Renal cortical epithelial cell (primary cell): ENCODE measurements around the gene POLE. TPM values are rescaled to one million over a fixed set of nuclear protein-coding genes. Genes with fewer than 3 reads are reported as not detected.

ENCODE experiments used
- DNase-seq: peaks from one replicate; pipeline ENCODE4 v3.0.0-alpha.2; 2011; ENCODE audit warnings: low read depth
- total RNA-seq: library from RNA; depleted of rRNA; stranded (reverse); fragments of >200 nt; gene quantifications from 2 replicates; pipeline ENCODE4 v1.2.3, GENCODE V29; 2014

The POLE gene
- total RNA-seq, 1 donor from 2014 or later, result 13.3 TPM

DNA sequence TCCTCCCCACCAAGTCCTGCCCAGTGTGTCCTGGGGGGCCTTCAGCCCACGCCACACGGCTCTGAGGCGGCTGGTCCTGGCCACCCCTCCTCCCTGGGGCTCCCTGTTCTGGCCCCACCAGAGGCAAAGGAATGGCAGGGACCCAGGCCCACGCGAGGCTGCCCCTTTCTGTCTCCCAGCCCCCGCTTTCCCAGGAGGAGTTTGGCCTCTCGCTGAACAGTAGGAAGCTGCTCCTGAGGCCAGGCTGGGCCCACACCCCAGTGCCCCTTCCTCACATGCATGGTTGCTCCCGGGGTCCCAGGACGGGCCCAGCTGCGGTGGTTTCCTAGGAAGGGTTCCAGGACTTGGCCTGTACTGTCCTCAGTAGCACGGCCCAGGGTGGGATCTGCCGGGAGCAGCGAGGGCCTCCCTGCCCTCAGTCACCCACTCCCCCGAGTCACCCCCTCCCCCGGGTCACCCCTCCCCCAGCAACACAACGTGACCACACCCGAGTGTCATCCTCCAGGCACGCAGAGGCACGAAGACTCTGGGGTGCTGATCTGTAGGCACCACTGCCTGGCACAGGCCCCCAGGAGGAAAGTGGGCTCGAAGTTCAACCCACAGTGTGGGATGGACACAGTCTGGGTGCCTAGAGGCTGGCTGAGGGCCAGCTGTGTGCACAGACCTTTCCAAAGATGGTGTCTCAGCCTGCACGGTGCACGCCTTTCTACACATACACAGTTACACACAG lies 109.8 kb downstream of the POLE start:
- no peak for DNase-seq

DNA sequence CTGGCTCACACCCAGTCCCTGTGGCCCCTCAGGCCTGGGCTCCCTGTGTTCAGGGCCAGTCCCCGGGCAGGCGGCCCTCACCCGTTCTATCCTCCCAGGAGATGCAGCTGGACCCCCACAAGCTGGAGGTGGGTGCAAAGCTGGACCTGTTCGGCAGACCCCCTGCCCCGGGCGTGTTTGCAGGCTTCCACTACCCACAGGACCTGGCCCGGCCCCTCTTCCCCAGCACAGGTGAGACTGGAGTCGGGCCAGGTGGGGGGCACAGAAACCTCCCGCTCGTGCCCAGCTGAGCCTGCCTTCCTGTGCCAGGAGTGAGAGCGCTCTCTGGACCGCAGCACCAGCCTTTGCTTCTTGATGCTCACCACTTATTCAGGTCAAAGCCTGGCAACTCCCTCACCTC lies 110.4 kb downstream of the POLE start:
- no peak for DNase-seq

GRCh38 chr12:132575661-132576060 lies 111.5 kb downstream of the POLE start:
- DNase-seq, result no peak

- no peak for DNase-seq
These were observed 112.7 kb downstream of the POLE start for GRCh38 chr12:132574271-132574996.

Other genes with a start within 250 kb of the POLE start
- gene FBRSL1, start 197.2 kb downstream of the POLE start, total RNA-seq, result 2.6 and 10.6 TPM in 2 replicates
- 0.15 TPM in 1 of 2 replicates, not detected in the other for gene LRCOL1, start 76.8 kb downstream of the POLE start, total RNA-seq
- gene P2RX2, start 68.6 kb downstream of the POLE start, total RNA-seq, result not detected in 2 replicates
- 10.5 and 23.1 TPM in 2 replicates for gene PXMP2, start 245 bp upstream of the POLE start, total RNA-seq
- gene PGAM5, start 23.5 kb upstream of the POLE start, total RNA-seq, result 53.1 and 104 TPM in 2 replicates
- gene ANKLE2, start 74.5 kb upstream of the POLE start, total RNA-seq, result 111 and 116 TPM in 2 replicates
- 93.6 and 150 TPM in 2 replicates for gene GOLGA3, start 141.5 kb upstream of the POLE start, total RNA-seq
- 36.8 and 48.4 TPM in 2 replicates for gene CHFR, start 200.3 kb upstream of the POLE start, total RNA-seq